Measurements from ENCODE around the gene ZFP36L2. TPM values are rescaled to one million over a fixed set of nuclear protein-coding genes. Genes with fewer than 3 reads are reported as not detected.
A peak's percentile ranks its signal among the peaks of the same experiment; 100 is the strongest.
"Not testable (repeated sequence)": the region's sequence is repeated elsewhere in the genome, so short reads cannot be mapped to it uniquely, and the experiment has no call there.

Gene ZFP36L2
- total RNA-seq, 1 donor from 2014 or later, result 222 TPM

DNA sequence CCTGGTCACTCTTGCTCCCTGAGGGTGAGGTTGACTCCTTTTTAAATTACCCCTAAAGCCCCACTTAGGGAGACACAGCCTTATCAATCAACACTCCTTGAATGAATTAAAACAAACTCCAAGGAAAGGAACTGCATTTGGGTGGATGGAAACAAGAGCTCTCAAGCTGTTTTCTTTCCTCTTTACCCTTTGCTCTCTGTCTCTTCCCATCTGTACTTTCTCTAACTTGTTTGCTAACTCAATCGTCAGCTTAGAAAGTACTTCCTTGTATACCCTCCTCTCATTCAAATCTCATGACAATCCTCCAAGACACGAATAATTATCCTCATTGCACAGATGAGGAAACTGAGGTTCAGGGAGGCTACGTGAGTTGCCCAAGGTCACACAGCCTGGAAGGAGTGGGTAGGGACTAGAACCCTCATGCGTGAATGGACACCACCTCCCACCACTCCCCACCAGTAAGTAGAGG, 32.7 kb downstream of the ZFP36L2 start:
- Mint-ChIP-seq H3K4me3 (ENCODE audit: low read depth) (peak overlapping the region; percentile 12), H3K9me3 (ENCODE audit: low read depth) (no peaks in the 10 kb centered on the region), H3K27ac (peak overlapping the region; percentile 93), H3K36me3 (ENCODE audit: insufficient read depth) (no peaks in the 10 kb centered on the region), H3K4me1 (ENCODE audit: low read depth) (peaks cover 41% of the 10 kb centered on the region), H3K27me3 (no peaks in the 10 kb centered on the region)
- no peak for DNase-seq (ENCODE audit: low spot score, unreplicated experiment)
- TF ChIP-seq, protein P1, sequence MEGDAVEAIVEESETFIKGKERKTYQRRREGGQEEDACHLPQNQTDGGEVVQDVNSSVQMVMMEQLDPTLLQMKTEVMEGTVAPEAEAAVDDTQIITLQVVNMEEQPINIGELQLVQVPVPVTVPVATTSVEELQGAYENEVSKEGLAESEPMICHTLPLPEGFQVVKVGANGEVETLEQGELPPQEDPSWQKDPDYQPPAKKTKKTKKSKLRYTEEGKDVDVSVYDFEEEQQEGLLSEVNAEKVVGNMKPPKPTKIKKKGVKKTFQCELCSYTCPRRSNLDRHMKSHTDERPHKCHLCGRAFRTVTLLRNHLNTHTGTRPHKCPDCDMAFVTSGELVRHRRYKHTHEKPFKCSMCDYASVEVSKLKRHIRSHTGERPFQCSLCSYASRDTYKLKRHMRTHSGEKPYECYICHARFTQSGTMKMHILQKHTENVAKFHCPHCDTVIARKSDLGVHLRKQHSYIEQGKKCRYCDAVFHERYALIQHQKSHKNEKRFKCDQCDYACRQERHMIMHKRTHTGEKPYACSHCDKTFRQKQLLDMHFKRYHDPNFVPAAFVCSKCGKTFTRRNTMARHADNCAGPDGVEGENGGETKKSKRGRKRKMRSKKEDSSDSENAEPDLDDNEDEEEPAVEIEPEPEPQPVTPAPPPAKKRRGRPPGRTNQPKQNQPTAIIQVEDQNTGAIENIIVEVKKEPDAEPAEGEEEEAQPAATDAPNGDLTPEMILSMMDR (IDR thresholded peaks at IDR 0.05; ENCODE audit: unreplicated experiment), result no peak

DNA sequence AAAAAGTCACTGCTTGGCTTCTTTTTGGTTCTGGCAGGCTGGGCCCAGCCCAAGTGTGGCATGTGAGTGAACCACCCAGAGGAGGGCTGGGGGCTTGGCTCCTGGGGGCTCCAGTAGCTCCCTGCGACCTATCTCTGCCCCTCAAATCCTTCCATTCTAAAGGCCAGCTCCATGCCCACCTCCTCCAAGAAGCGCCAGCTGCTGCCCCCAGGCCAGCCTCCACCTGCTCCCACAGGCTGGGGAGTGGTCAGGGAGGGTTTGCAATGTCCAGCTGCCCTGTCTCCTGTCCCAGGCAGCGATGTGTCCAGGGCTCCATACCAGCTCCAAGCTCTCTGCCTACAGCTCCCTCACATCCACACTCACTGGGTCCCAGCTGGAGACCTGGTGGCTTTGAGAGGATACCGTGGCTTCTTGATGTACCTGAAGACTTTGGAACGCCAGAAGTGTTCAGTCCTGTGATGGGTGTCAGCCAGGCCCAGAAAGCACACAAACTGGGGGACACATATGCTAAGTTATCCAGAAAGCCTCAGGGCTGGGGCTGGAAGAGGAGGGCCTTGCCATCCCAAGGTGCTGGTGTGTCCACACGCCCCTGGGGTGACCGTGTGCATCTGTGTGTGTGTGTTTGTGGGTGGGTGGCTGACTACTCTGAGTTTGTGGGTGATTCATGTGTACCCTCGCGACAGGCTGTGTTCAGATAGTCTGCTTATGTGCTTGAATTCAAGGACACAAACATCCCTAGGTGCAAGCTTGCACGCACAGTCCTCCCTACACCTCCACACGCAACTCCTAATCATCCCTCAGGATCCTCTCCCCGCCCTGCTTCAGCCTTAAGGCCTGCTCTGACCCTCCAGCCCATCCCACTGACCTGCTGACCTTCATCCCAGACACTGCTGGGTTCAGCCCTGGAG, 33.4 kb downstream of the ZFP36L2 start:
- Mint-ChIP-seq H3K27me3 (no peaks in the 10 kb centered on the region), H3K27ac (peak overlapping the region; percentile 93), H3K9me3 (ENCODE audit: low read depth) (no peaks in the 10 kb centered on the region), H3K4me3 (ENCODE audit: low read depth) (peak overlapping the region; percentile 12), H3K36me3 (ENCODE audit: insufficient read depth) (no peaks in the 10 kb centered on the region), H3K4me1 (ENCODE audit: low read depth) (peaks cover 41% of the 10 kb centered on the region)
- no peak for DNase-seq (ENCODE audit: low spot score, unreplicated experiment)
- TF ChIP-seq, protein P1 (IDR thresholded peaks at IDR 0.05; ENCODE audit: unreplicated experiment), result no peak

DNA sequence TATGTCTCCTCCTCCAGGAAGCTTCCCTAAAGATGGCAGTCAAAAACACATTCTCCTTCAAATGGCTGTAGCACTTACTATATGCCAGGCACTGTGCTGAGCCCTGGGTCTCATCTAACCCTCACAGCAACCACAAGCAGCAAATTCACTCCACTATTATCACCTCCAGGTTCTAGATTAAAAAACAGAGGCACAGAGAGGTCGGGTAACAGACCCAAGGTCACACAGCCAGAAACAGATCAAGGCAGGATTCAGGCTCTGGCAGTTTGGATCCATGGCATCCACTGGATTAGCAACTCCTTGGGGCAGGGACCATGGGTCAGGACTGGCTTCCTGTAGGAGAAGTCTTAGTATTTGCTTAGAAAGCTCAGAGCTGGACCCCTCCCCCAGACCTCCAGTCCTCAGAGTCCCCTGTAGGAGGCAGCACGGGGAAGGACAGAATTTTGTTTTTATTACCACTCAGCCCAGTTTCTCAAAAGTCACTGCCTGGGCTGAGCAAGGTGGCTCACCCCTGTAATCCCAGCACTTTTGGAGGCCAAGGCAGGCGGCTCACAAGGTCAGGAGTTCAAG, 34.4 kb downstream of the ZFP36L2 start:
- Mint-ChIP-seq H3K27ac (peak overlapping the region; percentile 77), H3K4me3 (ENCODE audit: low read depth) (no peak overlapping the region), H3K27me3 (no peaks in the 10 kb centered on the region), H3K4me1 (ENCODE audit: low read depth) (peaks cover 38% of the 10 kb centered on the region), H3K36me3 (ENCODE audit: insufficient read depth) (no peaks in the 10 kb centered on the region), H3K9me3 (ENCODE audit: low read depth) (no peaks in the 10 kb centered on the region)
- DNase-seq (ENCODE audit: low spot score, unreplicated experiment), result no peak
- TF ChIP-seq, protein P1 (IDR thresholded peaks at IDR 0.05; ENCODE audit: unreplicated experiment), result peak; percentile 42

DNA sequence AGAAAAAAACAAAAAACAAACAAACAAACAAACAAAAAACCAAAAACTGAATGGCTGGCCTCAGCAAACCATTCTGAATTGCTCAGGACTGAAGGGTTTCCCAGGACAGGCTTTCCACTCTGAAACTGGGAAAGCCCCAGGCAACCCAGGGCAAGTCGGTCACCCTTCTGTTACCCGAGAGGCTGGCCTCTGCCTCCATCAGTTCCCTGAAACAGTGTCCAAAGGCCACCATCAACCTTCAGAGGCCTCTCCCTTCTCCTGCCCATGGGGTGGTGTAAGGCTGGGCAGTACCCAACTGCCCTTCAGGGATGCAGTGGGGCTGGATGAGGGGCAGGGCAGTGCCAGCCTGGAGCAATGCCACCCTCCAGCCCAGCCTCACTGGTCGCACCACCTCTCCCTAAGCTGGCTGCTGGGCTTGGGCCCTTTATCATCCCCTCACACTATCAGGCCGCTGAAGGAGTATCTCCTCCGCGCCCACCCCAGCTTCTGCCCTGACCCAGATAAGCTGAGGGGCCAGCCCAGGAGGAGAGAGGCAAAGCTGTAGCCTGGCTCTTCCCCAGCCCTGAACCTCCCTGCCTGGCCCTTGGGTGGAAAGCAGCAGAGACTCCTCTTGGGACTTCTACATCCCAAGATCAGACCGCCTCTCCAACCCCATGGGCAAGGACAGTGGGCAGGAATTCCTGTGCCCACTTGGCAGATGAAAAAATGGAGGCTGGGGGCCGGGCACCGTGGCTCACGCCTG, 35.9 kb downstream of the ZFP36L2 start:
- Mint-ChIP-seq H3K9me3 (ENCODE audit: low read depth) (no peaks in the 10 kb centered on the region), H3K4me1 (ENCODE audit: low read depth) (peaks cover 36% of the 10 kb centered on the region), H3K36me3 (ENCODE audit: insufficient read depth) (no peaks in the 10 kb centered on the region), H3K27me3 (no peaks in the 10 kb centered on the region), H3K27ac (no peak overlapping the region), H3K4me3 (ENCODE audit: low read depth) (no peak overlapping the region)
- DNase-seq (ENCODE audit: low spot score, unreplicated experiment), result no peak
- TF ChIP-seq, protein P1 (IDR thresholded peaks at IDR 0.05; ENCODE audit: unreplicated experiment), result no peak

DNA sequence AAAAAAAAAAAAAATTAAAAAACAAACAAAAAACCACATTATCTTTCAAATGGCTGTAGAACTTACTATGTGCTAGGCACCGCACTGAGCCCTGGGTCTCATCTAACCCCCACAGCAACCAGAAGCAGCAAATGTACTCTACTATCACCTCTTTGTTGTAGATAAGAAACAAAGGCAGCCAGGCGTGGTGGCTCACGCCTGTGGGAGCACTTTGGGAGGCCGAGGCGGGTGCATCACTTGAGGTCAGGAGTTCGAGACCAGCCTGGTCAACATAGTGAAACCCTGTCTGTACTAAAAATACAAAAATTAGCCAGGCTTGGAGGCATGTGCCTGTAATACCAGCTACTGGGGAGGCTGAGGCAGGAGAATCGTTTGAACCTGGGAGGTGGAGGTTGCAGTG, 36.5 kb downstream of the ZFP36L2 start:
- peaks cover 38% of the 10 kb centered on the region for H3K4me1 Mint-ChIP-seq (ENCODE audit: low read depth)
- H3K36me3 Mint-ChIP-seq (ENCODE audit: insufficient read depth), result not testable (repeated sequence)

More for the DNA sequence above, 36.5 kb downstream of the ZFP36L2 start:
- not testable (repeated sequence) for H3K4me3 Mint-ChIP-seq (ENCODE audit: low read depth); H3K9me3 Mint-ChIP-seq (ENCODE audit: low read depth); H3K27me3 Mint-ChIP-seq; H3K27ac Mint-ChIP-seq; DNase-seq (ENCODE audit: low spot score, unreplicated experiment)
